ENCODE data around the gene RCSD1.
"Not testable (repeated sequence)": the region's sequence is repeated elsewhere in the genome, so short reads cannot be mapped to it uniquely, and the experiment has no call there.

RCSD1 gene

DNA sequence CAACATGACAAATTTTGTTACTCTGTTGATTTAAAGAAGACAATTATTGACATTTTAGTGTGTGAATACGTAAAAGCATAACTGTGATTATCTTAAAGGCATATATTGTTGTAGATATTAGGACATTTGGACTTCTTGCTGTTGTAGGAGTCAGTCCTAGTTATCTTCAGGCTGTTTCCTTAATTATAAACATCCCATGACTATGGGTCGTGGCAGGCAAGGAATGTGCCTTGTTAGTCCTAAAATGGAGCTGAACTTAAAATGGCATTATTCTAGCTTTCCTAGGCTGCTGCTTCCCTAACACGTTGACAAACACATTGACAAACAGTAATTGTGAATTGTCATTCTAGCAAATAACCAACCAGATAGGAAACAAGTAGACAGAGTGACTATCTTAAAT, 87.3 kb downstream of the RCSD1 start:
- no peak overlapping the region for H3K4me3 ChIP-seq (ENCODE audit: low read depth, low read length)
- TF ChIP-seq, protein P1, sequence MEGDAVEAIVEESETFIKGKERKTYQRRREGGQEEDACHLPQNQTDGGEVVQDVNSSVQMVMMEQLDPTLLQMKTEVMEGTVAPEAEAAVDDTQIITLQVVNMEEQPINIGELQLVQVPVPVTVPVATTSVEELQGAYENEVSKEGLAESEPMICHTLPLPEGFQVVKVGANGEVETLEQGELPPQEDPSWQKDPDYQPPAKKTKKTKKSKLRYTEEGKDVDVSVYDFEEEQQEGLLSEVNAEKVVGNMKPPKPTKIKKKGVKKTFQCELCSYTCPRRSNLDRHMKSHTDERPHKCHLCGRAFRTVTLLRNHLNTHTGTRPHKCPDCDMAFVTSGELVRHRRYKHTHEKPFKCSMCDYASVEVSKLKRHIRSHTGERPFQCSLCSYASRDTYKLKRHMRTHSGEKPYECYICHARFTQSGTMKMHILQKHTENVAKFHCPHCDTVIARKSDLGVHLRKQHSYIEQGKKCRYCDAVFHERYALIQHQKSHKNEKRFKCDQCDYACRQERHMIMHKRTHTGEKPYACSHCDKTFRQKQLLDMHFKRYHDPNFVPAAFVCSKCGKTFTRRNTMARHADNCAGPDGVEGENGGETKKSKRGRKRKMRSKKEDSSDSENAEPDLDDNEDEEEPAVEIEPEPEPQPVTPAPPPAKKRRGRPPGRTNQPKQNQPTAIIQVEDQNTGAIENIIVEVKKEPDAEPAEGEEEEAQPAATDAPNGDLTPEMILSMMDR (IDR thresholded peaks at IDR 0.05; ENCODE audit: low read depth, low read length) = no peak
- TF ChIP-seq MYC (IDR thresholded peaks at IDR 0.05; ENCODE audit: low read depth, low read length) (no peak), POLR2A (IDR thresholded peaks at IDR 0.05; ENCODE audit: extremely low read depth, insufficient read length) (no peak)
- TF ChIP-seq, protein P2, sequence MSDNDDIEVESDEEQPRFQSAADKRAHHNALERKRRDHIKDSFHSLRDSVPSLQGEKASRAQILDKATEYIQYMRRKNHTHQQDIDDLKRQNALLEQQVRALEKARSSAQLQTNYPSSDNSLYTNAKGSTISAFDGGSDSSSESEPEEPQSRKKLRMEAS (IDR thresholded peaks at IDR 0.05; ENCODE audit: low read depth, low read length) = no peak
- DNase-seq (ENCODE audit: low read depth) = no peak

DNA sequence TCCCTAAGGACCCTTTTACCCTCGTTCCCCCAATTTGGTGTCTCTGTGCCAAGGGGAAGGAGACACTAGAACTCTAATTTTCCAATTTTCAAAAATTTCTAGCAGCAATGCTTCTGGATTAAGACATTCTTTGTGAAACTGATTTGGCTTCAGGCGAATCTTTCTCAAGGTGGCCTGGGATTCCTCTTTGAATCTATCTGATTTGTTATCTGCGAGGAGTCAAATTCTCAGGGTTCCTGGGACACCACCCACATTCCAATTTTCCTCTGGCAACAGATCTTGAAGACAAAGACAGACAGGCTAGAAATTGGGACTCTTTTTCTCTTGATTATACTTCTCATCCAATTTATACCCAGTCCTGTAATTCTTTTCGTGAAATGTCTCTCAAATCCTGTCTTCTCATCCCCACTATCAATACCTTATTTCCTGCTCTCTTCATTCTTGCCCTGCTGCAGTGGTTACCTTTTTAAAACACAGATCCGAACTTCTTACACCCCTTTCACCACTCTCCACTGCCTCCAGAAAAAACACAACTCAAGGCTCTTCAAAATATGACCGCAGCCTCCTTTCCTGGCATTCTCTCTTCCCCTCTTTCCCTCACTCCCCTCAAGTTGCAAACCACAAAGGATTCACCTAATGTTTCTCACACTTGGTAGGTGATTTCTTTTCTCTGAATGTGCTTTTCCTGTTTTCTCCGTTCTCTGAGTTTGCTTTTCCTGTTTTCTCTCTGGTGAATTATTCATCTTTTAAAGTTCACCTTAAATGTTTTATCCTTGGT, 89.1 kb downstream of the RCSD1 start:
- no peak overlapping the region for H3K4me3 ChIP-seq (ENCODE audit: low read depth, low read length)
- TF ChIP-seq MYC (IDR thresholded peaks at IDR 0.05; ENCODE audit: low read depth, low read length) = no peak
- TF ChIP-seq, protein P1 (IDR thresholded peaks at IDR 0.05; ENCODE audit: low read depth, low read length) = no peak
- no peak for TF ChIP-seq POLR2A (IDR thresholded peaks at IDR 0.05; ENCODE audit: extremely low read depth, insufficient read length)
- TF ChIP-seq, protein P2 (IDR thresholded peaks at IDR 0.05; ENCODE audit: low read depth, low read length) = no peak

DNA sequence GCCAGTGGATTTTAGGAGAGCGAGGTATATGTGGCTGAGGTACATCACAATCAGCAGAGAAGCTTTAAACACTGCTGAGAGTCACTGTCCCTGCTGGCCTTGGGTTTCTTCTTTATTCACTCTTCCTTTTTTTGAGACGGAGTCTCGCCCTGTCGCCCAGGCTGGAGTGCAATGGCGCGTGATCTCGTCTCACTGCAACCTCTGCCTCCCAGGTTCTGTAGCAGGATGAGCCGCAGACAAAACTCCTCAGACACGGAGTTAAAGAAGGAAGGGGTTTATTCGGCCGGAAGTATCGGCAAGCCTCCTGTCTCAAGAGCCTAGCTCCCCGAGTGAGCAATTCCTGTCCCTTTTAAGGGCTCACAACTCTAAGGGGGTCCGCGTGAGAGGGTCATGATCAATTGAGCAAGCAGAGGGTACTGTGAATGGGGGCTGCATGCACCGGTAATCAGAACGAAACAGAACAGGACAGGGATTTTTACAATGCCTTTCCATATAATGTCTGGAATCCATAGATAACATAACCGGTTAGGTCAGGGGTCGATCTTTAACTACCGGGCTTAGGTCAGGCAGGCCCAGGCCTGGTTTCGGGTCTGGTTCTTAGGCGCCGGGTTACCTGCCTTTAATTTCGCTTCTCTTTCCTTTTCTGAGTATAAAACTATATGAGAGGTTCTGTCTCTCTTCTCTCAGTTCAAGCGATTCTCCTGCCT, 89.8 kb downstream of the RCSD1 start:
- not testable (repeated sequence) for DNase-seq (ENCODE audit: low read depth); H3K4me3 ChIP-seq (ENCODE audit: low read depth, low read length)

More for the DNA sequence above, 89.1 kb downstream of the RCSD1 start:
- no peak for DNase-seq (ENCODE audit: low read depth)

DNA sequence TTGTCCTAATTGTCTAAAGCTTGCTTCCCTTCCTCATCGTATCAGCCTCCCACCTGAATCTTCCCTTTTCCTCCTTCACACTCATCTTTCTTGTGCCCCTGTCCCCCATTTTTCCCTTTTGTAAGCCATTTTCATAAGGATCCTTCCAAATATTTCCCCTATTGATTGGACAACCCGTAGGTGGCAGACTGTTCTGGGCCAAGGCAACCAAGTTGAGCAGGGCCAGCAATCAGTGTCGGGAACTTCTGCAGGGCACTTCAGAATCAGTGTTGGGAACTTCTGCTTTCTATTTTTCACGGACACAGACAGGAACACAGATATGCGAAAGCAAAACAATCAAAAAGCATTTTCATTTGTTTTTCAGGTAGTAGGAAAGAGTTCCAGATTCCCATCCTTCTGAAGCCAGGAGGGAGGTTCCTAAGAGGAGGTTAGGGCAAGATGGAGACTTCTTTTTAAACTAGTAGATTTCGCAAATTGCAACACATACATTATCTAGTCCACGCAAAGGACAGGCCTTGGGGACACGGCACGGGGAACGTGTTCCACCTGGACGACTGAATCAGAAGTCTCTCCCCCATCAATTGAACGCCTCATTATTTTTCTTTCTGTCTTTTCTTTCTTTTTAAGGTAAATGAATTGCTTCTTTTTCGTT, 91.1 kb downstream of the RCSD1 start:
- peak overlapping the region; percentile 63 for H3K4me3 ChIP-seq (ENCODE audit: low read depth, low read length)
- no peak for TF ChIP-seq MYC (IDR thresholded peaks at IDR 0.05; ENCODE audit: low read depth, low read length)
- TF ChIP-seq, protein P1 (IDR thresholded peaks at IDR 0.05; ENCODE audit: low read depth, low read length) = peak; percentile 25
- DNase-seq (ENCODE audit: low read depth) = peak; percentile 68

DNA sequence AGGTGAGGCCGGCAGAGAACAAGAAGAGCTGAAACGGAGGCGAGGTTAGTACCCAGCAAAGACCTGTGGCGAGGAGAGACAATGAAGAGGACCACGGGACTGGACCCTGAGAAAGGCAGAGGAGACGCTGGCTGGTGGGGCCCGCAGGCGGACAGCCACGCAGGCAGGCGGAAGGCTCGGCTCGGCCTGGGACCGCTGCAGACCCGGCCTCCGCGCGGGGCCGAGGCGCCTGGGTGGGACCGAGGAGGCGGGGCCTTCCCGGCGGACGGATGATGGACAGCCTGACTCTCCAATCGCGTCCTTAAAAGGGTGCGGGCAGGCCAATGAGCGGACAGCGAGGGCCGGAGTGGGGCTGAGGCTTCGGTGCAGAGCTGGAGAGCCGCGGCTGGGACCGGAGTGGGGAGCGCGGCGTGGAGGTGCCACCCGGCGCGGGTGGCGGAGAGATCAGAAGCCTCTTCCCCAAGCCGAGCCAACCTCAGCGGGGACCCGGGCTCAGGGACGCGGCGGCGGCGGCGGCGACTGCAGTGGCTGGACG, 91.7 kb downstream of the RCSD1 start, which contains the start of gene MPZL1:
Gene MPZL1, plus strand, starts transcription at position 366 of the 535 bp plus-strand sequence. CDS start 170 bp downstream, outside the sequence.
- TF ChIP-seq MYC (IDR thresholded peaks at IDR 0.05; ENCODE audit: low read depth, low read length) = no peak
- TF ChIP-seq, protein P2 (IDR thresholded peaks at IDR 0.05; ENCODE audit: low read depth, low read length) = no peak
- TF ChIP-seq POLR2A (IDR thresholded peaks at IDR 0.05; ENCODE audit: extremely low read depth, insufficient read length) = peak; percentile 29
- TF ChIP-seq, protein P1 (IDR thresholded peaks at IDR 0.05; ENCODE audit: low read depth, low read length) = no peak
- peak; percentile 91 for DNase-seq (ENCODE audit: low read depth)
- H3K4me3 ChIP-seq (ENCODE audit: low read depth, low read length) = peak within 1 kb of the TSS; percentile 84

All from NB4 (cell line).